ENCODE measurements around the gene SCGB1A1. TPM values are rescaled to one million over a fixed set of nuclear protein-coding genes. Genes with fewer than 3 reads are reported as not detected.
"Not testable (repeated sequence)": the region's sequence is repeated elsewhere in the genome, so short reads cannot be mapped to it uniquely, and the experiment has no call there.

The SCGB1A1 gene
- total RNA-seq, 1 experiment from 2014 or later = not detected

DNA sequence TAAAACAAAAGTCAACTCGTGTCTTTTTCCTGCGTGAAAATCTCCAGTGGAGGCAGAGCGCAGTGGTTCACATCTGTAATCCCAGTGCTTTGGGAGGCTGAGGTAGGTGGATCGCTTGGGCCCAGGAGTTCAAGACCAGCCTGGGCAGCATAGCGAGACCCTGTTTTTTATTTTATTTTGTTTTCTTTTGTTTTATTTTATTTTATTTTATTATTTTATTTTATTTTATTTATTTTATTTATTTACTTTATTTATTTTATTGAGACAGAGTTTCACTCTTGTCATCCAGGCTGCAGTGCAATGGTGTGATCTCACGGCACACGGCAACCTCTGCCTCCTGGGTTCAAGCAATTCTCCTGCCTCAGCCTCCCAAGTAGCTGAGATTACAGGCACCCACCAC, 31.1 kb downstream of the SCGB1A1 start:
- not testable (repeated sequence) for DNase-seq (ENCODE audit: low spot score)

DNA sequence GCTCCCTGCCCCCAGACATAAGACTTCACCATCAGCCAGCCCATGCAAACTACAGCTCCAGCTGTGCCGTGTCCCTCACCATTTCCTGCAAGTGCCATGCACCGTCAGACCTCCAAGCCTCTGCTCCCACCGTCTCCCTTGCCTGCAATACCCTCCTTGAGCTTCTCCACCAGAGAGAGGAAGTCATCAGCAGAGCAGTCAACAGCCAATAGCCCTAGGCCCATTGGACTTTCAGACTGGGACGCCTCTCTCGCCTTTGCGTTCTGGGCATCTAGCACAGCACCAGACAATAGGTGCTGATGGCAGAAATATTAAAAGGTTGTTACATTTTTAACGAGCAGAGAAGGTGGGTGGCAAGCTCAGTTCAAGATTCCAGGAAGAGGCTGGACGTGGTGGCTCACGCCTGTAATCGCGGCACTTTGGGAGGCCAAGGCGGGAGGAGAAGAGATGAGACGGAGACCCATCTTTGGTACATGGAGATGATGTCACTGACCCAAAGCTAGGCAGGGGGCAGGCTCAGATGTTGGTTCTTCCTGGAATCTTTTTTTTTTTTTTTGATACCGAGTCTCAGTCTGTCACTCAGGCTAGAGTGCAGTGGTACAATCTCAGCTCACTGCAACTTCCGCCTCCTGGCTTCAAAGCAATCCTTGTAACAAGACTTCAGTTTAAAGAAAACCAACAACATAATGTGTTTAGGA, 31.9 kb downstream of the SCGB1A1 start:
- no peak for DNase-seq (ENCODE audit: low spot score)

DNA sequence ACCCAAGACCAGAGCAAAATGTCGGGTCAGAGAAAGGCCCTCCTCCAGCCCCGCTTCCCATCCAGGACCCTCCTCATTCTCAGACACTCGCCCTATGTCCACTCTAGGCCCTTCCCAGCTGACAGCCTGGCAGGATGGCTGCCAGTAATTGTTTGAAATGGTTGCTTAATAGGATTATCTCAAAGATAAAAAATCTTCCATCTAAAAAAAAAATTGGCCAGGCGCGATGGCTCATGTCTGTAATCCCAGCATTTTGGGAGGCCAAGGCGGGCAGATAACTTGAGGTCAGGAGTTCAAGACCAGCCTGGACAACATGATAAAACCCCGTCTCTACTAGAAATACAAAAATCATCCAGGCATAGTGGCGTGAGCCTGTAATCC, 32.4 kb downstream of the SCGB1A1 start:
- no peak for DNase-seq (ENCODE audit: low spot score)

DNA sequence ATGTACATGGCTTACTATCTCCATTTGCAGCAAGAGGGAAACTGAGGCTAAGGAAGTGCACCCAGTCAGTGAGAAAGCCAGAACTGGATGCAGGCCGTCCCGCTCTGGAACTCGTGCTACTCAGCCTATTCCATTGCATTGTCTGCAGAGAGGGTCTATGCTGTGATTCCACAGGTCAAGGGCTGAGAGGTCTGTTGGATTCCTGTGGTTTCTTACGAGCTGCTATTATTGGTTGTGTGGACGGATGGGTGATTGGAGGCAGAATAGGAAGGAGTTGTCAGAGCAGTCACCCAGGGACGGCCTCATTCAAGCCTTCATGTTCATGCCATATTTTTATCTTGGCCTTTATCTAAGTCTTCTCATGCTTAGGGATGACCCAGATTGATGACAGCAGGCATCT, 33.4 kb downstream of the SCGB1A1 start:
- DNase-seq (ENCODE audit: low spot score) = no peak

- no peak for DNase-seq (ENCODE audit: low spot score)
Measured at GRCh38 chr11:62452839-62453468, 34.1 kb downstream of the SCGB1A1 start.

GRCh38 chr11:62456630-62457029, 37.8 kb downstream of the SCGB1A1 start:
- no peak for DNase-seq (ENCODE audit: low spot score)

DNA sequence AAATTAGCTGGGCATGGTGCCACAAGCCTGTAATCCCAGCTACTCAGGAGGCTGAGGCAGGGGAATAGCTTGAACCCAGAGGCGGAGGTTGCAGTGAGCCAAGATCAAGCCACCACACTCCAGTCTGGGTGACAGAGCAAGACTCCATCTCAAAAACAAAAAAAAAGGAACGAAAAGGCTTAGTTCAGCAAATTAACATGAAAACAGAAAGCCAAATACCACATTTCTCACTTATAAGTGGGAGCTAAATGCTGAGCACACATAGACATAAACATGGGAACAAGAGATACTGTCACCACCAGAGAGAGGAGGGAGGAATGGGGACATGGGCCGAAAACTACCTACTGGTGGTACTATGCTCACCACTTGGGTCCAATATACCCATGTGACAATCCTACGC, 38.6 kb downstream of the SCGB1A1 start:
- no peak for DNase-seq (ENCODE audit: low spot score)

- peak; percentile 78 for DNase-seq (ENCODE audit: low spot score)
Measured at GRCh38 chr11:62458212-62459002, 39.6 kb downstream of the SCGB1A1 start.

- no peak for DNase-seq (ENCODE audit: low spot score)
Measured at GRCh38 chr11:62459080-62459479, 40.2 kb downstream of the SCGB1A1 start.

GRCh38 chr11:62461740-62462507, 43.1 kb downstream of the SCGB1A1 start:
- DNase-seq (ENCODE audit: low spot score) = peak; percentile 89

DNA sequence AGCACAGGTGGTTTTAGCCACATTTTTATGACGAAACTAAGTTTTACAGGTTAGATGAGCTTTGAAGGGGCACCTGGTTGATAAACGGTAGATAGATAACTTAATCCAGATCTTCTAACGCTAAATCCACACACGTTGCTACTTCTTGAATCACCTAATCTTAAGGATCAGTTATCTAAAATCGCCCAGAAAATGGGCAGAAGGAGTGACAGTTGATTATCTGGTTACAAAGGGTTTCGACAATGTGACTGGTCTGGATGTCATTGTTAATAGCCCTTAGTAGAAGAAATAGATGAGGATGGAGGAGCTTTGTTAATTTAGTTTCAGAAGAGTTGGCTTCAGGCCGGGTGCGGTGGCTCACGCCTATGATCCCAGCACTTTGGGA, 43.7 kb downstream of the SCGB1A1 start:
- DNase-seq (ENCODE audit: low spot score) = no peak

GRCh38 chr11:62463121-62463542, 44.3 kb downstream of the SCGB1A1 start:
- DNase-seq (ENCODE audit: low spot score) = peak; percentile 86

DNA sequence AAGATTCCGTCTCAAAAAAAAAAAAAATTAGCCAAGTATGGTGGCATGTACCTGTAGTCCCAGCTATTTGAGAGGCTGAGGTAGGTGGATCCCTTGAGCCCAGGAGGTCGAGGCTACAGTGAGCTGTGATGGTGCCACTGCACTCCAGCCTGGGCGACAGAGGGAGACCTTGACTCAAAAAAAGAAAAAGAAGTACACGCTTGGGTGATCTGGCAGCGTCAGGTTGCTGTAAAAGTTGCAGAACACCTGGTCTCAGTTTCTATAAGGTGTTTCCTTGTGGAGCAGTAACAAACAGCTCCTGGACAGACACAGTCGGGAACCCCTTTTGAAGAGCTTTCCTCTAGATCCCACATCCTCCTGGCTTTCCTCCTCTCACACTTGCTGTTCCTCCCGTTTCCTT, 45.8 kb downstream of the SCGB1A1 start:
- no peak for DNase-seq (ENCODE audit: low spot score)

- DNase-seq (ENCODE audit: low spot score) = no peak
Measured at GRCh38 chr11:62466444-62466843, 47.6 kb downstream of the SCGB1A1 start.

- no peak for DNase-seq (ENCODE audit: low spot score)
Measured at GRCh38 chr11:62468577-62468976, 49.7 kb downstream of the SCGB1A1 start.

- DNase-seq (ENCODE audit: low spot score) = no peak
Measured at GRCh38 chr11:62471603-62472002, 52.8 kb downstream of the SCGB1A1 start.

GRCh38 chr11:62472063-62472884, 53.4 kb downstream of the SCGB1A1 start:
- peak; percentile 82 for DNase-seq (ENCODE audit: low spot score)

Data from H4 (cell line).